Effector memory CD4-positive, alpha-beta T cell (primary cell): Measurements from ENCODE around the gene TBC1D4.

Experiments
- DNase-seq, 3 donors: peaks; one replicate each; pipeline ENCODE4 v3.0.0-alpha.2; 2020
- H3K27ac ChIP-seq: 2 replicates; pipeline ENCODE4 v1.7.0; 2013; ENCODE audit warnings: mild to moderate bottlenecking, low read length, moderate library complexity; ENCODE audit not compliant: insufficient read depth, poor library complexity, severe bottlenecking
- H3K27me3 ChIP-seq: replicated peaks from 2 replicates; pipeline ENCODE4 v1.7.0; 2013; ENCODE audit warnings: mild to moderate bottlenecking, low read length; ENCODE audit not compliant: insufficient read depth, control insufficient read depth, poor library complexity, severe bottlenecking
- H3K36me3 ChIP-seq: 2 replicates; pipeline ENCODE4 v1.7.0; 2013; ENCODE audit warnings: mild to moderate bottlenecking, low read length, moderate library complexity; ENCODE audit not compliant: control insufficient read depth, insufficient read depth
- H3K4me1 ChIP-seq: 2 replicates; pipeline ENCODE4 v1.7.0; 2013; ENCODE audit warnings: low read length, mild to moderate bottlenecking; ENCODE audit not compliant: control insufficient read depth, insufficient read depth, poor library complexity, severe bottlenecking
- H3K4me3 ChIP-seq: 2 replicates; pipeline ENCODE4 v1.7.0; 2013; ENCODE audit warnings: low read length, low read depth, mild to moderate bottlenecking; ENCODE audit not compliant: insufficient read depth, poor library complexity, severe bottlenecking
- H3K9me3 ChIP-seq: 2 replicates; pipeline ENCODE4 v1.7.0; 2013; ENCODE audit warnings: mild to moderate bottlenecking, low read length, moderate library complexity; ENCODE audit not compliant: control insufficient read depth

Gene TBC1D4

DNA sequence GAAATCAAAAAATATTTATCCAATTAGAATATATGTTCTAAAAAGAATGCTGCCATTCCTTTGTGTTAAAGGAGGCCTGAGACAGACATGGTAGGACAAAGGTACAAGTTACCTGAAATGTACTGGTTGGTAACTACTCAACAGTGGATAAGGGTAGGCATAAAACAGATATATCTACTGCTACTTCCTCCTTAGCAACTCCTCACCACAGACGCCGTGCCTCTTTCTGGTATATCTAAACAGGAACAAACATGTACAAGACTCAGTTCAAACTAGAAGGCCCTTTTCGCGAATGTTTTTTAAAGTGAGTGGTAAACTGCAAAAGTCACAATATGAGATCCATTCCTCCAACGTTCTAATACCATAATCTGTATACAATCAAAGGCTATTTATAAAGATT is 86.9 kb downstream of the TBC1D4 start:
- Histone ChIP-seq H3K4me1 (no peaks in the 10 kb centered on the region), H3K27ac (no peak overlapping the region), H3K9me3 (no peaks in the 10 kb centered on the region), H3K4me3 (no peak overlapping the region), H3K36me3 (no peaks in the 10 kb centered on the region), H3K27me3 (no peaks in the 10 kb centered on the region)
- DNase-seq: no peak

DNA sequence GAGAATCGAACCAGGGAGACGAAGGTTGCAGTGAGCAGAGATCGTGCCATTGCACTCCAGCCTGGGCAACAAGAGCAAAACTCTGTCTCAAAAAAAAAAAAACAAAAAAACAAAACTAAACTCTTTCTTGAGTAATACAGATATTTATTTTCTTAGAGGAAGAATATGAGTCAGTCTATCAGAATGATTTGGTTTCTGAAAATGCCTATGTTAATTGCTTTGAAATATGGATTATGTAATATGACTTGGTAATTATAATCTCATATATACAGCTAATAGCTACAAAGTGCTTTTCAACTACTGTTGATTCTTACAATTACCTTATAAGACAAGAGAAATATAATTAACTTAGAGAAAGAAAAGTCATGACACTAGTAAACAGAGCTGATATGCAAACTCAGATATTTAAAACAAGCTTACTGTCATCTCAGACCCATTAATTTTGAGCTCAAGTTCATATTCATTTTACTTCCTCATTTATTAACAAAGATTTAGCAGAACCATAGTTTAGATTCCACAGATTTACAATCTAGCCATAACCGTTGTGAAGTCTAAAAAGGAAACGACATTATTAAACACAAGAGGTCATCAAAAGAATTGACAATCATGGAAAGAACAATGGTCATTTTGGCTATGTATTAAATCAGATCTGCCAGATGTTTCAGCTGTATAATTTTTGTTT is 88.0 kb downstream of the TBC1D4 start:
- Histone ChIP-seq H3K36me3 (no peaks in the 10 kb centered on the region), H3K9me3 (no peaks in the 10 kb centered on the region), H3K4me1 (no peaks in the 10 kb centered on the region), H3K27ac (no peak overlapping the region), H3K4me3 (no peak overlapping the region), H3K27me3 (no peaks in the 10 kb centered on the region)
- DNase-seq: no peak

DNA sequence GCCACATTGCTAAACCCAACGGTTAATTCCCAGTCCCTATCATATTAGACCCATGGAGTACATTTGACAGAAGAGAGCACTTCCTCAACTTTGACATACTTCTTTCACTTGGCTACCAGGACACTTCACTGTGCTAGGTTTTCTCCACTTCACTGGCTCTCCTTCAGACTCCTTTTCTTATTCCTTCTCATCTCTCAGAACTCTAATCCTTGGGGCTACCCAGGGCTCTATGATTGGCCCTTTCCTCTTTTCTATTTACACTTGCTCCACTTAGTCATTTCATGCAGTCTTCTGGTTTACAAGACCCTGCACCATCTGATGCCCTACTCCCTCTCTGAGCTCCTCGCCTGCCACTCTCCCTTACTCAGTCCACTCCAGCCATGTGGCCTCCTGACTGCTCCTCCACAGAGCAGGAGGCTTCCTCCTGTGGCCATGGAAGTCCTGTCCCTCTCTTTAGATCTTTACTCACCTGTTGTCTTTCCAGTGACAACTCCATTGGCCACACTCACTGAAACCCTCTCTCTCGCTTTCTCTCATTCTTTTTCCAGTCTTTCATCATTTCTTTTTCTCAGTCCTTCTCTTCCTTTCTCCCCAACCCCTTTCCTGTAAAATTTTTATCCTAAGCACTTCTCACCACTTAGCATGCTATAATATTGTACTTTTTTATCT is 90.4 kb downstream of the TBC1D4 start:
- no peaks in the 10 kb centered on the region for H3K4me1 ChIP-seq
- no peak for DNase-seq
- H3K9me3 ChIP-seq: no peaks in the 10 kb centered on the region

DNA sequence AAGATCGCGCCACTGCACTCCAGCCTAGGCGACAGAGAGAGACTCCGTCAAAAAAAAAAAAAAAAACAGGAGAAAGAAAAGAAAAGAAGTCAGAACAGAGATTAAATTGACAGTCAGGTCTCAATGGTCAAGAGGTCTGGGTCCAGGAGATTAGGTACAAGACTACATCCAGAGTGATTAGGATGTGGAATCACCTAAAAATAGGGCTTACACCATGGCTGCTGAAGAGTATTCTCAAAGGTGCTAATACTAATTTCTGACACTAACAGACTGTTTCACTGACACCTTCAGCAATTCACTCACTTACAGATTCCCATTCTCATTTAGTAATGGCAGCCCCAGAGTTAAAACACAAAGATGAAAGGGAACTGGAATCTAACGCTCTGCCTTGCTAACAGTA is 91.7 kb downstream of the TBC1D4 start:
- H3K36me3 ChIP-seq: no peaks in the 10 kb centered on the region
- no peaks in the 10 kb centered on the region for H3K27me3 ChIP-seq
- no peaks in the 10 kb centered on the region for H3K9me3 ChIP-seq
- no peaks in the 10 kb centered on the region for H3K4me1 ChIP-seq
- DNase-seq: no peak
- H3K4me3 ChIP-seq: no peak overlapping the region
- H3K27ac ChIP-seq: no peak overlapping the region

More for the DNA sequence above, 90.4 kb downstream of the TBC1D4 start:
- Histone ChIP-seq H3K4me3 (no peak overlapping the region), H3K27ac (no peak overlapping the region), H3K27me3 (no peaks in the 10 kb centered on the region), H3K36me3 (no peaks in the 10 kb centered on the region)

DNA sequence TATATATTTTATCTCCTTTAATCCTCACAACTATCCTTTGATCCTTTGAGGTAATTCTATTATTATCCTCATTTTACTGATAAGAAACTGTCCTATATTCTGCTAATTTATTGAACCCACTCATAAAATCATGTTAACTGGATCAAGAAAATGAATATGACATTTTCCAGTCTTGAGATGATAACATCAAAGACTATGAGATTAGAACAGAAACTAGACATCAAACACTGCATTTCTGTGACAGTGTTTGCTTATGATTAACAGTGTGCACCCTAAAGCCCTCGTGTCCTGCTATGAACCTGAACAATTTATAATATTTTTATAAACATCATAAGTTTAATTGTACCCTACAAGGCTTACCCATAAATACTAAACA is 96.3 kb downstream of the TBC1D4 start:
- no peak overlapping the region for H3K27ac ChIP-seq
- H3K27me3 ChIP-seq: no peaks in the 10 kb centered on the region
- no peaks in the 10 kb centered on the region for H3K4me1 ChIP-seq
- no peaks in the 10 kb centered on the region for H3K36me3 ChIP-seq
- H3K9me3 ChIP-seq: no peaks in the 10 kb centered on the region
- DNase-seq: no peak
- H3K4me3 ChIP-seq: no peak overlapping the region

DNA sequence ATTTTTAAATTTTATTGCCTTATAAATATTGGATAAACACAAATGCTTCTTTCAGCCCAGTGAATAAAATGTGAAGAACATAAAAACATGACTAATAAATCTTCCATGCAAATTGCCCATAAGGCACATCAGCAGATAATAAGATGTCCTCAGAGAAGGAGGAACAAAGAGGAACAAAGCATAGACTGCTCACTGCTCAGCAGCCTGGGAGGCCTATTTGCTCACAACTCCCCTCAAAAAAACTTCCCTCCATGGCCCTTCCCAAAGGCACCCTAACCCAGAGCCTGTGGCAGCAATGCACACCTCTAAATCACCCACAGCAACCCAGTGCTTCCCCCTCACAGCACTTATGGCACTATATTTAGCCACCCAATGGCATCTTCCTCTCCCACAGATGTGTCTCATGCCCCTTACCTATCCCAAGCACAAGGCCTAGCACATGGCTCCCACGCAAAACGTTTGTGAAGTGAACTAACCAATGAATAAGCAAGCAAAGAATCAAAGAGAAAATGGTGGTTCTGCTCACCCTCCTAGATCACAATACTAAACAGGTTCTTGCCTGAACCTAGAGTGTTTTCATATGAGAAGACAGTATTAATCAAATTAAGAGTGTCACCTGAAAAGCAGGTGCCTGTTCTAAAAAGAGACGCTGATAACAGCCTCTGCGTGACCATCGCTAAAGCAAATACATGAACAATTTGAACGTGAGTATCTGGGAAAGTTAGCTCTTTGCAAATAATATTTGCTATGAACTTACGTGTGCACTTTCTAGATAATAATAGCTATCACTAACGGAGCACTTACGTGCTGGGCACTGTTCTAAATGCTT is 96.9 kb downstream of the TBC1D4 start:
- no peak for DNase-seq
- Histone ChIP-seq H3K27ac (no peak overlapping the region), H3K36me3 (no peaks in the 10 kb centered on the region)

DNA sequence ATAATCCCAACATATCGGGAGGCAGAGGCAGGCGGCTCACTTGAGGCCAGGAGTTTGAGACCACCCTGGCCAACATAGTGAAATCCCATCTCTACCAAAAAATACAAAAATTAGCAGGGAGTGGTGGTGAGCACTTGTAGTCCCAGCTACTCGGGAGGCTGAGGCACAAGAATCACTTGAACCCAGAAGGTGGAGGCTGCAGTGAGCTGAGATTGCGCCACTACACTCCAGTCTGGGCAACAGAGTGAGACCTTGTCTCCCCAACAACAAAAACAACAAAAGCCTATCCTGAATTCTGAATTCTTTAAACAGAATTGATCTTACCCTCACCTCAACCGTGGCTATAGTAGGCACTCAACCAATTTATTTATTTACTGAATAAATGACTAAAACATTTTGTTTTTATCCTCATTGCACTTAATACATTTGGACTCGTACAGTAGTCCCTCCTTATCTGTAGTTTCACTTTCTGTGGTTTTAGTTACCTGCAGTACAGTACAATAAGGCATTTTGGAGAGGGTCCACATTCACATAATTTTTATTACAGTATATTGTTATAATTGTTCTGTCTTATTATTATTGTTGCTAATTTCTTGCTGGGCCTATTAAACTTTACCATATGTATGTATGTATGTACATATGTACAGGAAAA is 98.8 kb downstream of the TBC1D4 start:
- Histone ChIP-seq H3K27ac (no peak overlapping the region), H3K36me3 (no peaks in the 10 kb centered on the region), H3K4me3 (no peak overlapping the region), H3K4me1 (no peaks in the 10 kb centered on the region), H3K9me3 (no peaks in the 10 kb centered on the region), H3K27me3 (no peaks in the 10 kb centered on the region)
- DNase-seq: no peak

More for the DNA sequence above, 96.9 kb downstream of the TBC1D4 start:
- H3K9me3 ChIP-seq: no peaks in the 10 kb centered on the region
- no peaks in the 10 kb centered on the region for H3K27me3 ChIP-seq
- H3K4me3 ChIP-seq: no peak overlapping the region
- no peaks in the 10 kb centered on the region for H3K4me1 ChIP-seq

DNA sequence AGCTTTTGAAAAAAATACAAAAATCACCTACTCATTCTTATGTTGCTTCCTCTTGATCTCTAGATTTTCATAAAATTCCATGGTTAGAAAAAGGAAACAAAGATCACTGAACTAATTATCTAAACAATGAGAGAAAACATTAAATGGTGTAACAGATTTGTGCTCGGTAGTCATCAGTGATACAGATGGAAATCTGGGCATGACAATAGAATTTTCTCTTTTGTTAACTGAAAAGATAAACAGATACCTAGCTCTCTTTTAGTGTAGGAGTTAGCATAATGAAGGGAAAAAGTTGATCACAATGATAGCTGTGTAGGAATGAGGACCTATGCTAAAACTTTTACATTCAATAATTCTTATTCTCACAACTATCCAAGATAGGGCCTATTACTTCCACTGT is 103.7 kb downstream of the TBC1D4 start:
- no peak overlapping the region for H3K4me3 ChIP-seq
- H3K27ac ChIP-seq: no peak overlapping the region
- no peaks in the 10 kb centered on the region for H3K9me3 ChIP-seq
- no peaks in the 10 kb centered on the region for H3K4me1 ChIP-seq
- no peaks in the 10 kb centered on the region for H3K36me3 ChIP-seq
- H3K27me3 ChIP-seq: no peaks in the 10 kb centered on the region
- no peak for DNase-seq

DNA sequence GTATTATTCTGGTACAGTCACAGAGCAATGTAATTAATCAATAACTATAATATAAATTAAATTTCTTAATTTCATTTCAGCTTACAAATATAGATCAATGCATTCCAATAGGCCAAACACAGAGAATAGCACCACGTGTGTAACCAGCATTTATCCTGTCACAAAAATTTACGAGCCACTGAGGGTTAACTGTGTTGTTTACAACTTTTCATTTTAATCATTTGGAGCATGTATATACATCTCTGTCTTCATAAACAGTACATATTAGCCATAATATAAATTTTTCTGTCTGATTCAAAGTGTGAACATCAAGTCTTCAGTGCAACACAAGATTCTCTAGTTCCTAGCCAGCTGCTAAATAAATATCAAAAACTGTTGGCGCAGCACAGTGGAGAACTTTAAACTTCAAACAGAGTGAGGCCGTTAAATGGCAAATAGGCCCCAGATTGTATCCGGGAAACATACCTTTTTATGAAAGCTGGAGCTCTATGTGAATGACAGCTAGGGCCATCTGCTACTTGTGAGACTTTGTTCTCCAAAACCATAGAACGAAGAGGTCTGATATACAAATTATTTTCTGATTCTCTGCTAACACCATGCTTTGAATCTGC is 105.1 kb downstream of the TBC1D4 start:
- no peaks in the 10 kb centered on the region for H3K27me3 ChIP-seq
- H3K4me1 ChIP-seq: no peaks in the 10 kb centered on the region
- H3K27ac ChIP-seq: no peak overlapping the region
- DNase-seq: no peak
- H3K4me3 ChIP-seq: no peak overlapping the region
- H3K36me3 ChIP-seq: no peaks in the 10 kb centered on the region
- no peaks in the 10 kb centered on the region for H3K9me3 ChIP-seq
